BE2C (cell line): Measurements from ENCODE around the gene MATR3.
"Not testable (repeated sequence)": the region's sequence is repeated elsewhere in the genome, so short reads cannot be mapped to it uniquely, and the experiment has no call there.

Experiments used
- DNase-seq: peaks from one replicate; pipeline ENCODE4 v3.0.0-alpha.2; 2020
- H3K27me3 ChIP-seq: fragments of 250-450 bp; sonication (Bioruptor Pico); 2 replicates; pipeline ENCODE4 v1.5.1; 2020; ENCODE audit warnings: mild to moderate bottlenecking
- H3K36me3 ChIP-seq: fragments of 250-450 bp; sonication (Bioruptor Pico); 2 replicates; pipeline ENCODE4 v1.5.1; 2020; ENCODE audit warnings: mild to moderate bottlenecking
- H3K4me1 ChIP-seq: fragments of 250-450 bp; sonication (Bioruptor Pico); 2 replicates; pipeline ENCODE4 v1.5.1; 2020
- H3K4me3 ChIP-seq: 2 replicates; pipeline ENCODE4 v1.5.1; 2011; ENCODE audit warnings: low read depth, low read length
- H3K9me3 ChIP-seq: fragments of 250-450 bp; sonication (Bioruptor Pico); 2 replicates; pipeline ENCODE4 v1.5.1; 2020
- CTCF ChIP-seq: IDR thresholded peaks from 2 replicates; pipeline ENCODE4 v1.5.1; 2012; ENCODE audit warnings: mild to moderate bottlenecking, low read depth, low read length

MATR3 gene

GRCh38 chr5:139263946-139264345, 29.6 kb upstream of the MATR3 start:
- no peak overlapping the region for H3K4me3 ChIP-seq
- H3K9me3 ChIP-seq = no peaks in the 10 kb centered on the region
- H3K27me3 ChIP-seq = no peaks in the 10 kb centered on the region
- no peak for TF ChIP-seq CTCF
- no peaks in the 10 kb centered on the region; the same call in 1 of the 2 replicates for H3K4me1 ChIP-seq
- H3K36me3 ChIP-seq = no peaks in the 10 kb centered on the region
- DNase-seq = no peak

GRCh38 chr5:139265001-139265400, 28.5 kb upstream of the MATR3 start:
- no peak for TF ChIP-seq CTCF
- no peak for DNase-seq
- H3K4me3 ChIP-seq = no peak overlapping the region

GRCh38 chr5:139266236-139266635, 27.3 kb upstream of the MATR3 start:
- H3K27me3 ChIP-seq = no peaks in the 10 kb centered on the region
- DNase-seq = no peak
- no peaks in the 10 kb centered on the region for H3K36me3 ChIP-seq
- no peak for TF ChIP-seq CTCF
- no peaks in the 10 kb centered on the region for H3K9me3 ChIP-seq
- H3K4me1 ChIP-seq = no peaks in the 10 kb centered on the region; the same call in 1 of the 2 replicates
- no peak overlapping the region for H3K4me3 ChIP-seq

More at GRCh38 chr5:139265001-139265400, 28.5 kb upstream of the MATR3 start:
- Histone ChIP-seq H3K36me3 (no peaks in the 10 kb centered on the region), H3K4me1 (no peaks in the 10 kb centered on the region; the same call in 1 of the 2 replicates), H3K9me3 (no peaks in the 10 kb centered on the region), H3K27me3 (no peaks in the 10 kb centered on the region)

- no peak for TF ChIP-seq CTCF
- no peaks in the 10 kb centered on the region for H3K36me3 ChIP-seq
- H3K27me3 ChIP-seq = no peaks in the 10 kb centered on the region
- H3K4me1 ChIP-seq = peaks cover under 1% of the 10 kb centered on the region; the same call in 1 of the 2 replicates
- no peaks in the 10 kb centered on the region for H3K9me3 ChIP-seq
- H3K4me3 ChIP-seq = no peak overlapping the region
- DNase-seq = no peak
Observed at GRCh38 chr5:139267481-139267880, 26.1 kb upstream of the MATR3 start.

GRCh38 chr5:139268364-139269202, 25.0 kb upstream of the MATR3 start:
- Histone ChIP-seq H3K9me3 (no peaks in the 10 kb centered on the region), H3K4me1 (0 out of 2 replicates have a peak, but pooled peaks cover 6% of the 10 kb centered on the region), H3K27me3 (no peaks in the 10 kb centered on the region), H3K36me3 (no peaks in the 10 kb centered on the region), H3K4me3 (no peak overlapping the region)
- DNase-seq = no peak
- TF ChIP-seq CTCF = no peak

- H3K4me1 ChIP-seq, H3K9me3 ChIP-seq, H3K4me3 ChIP-seq, DNase-seq, H3K27me3 ChIP-seq, H3K36me3 ChIP-seq: not testable (repeated sequence)
Observed at GRCh38 chr5:139270718-139271117, 22.8 kb upstream of the MATR3 start.
